GM19239 (cell line): ENCODE measurements around the gene EGLN1.
"Not testable (repeated sequence)": the region's sequence is repeated elsewhere in the genome, so short reads cannot be mapped to it uniquely, and the experiment has no call there.

Experiments
- DNase-seq: peaks from one replicate; pipeline ENCODE4 v3.0.0; 2011; ENCODE audit warnings: low spot score; ENCODE audit not compliant: insufficient read length
- FAIRE-seq: peaks from 2 replicates; lab custom pipeline; 2011; peaks lifted over from hg19 to GRCh38; lab: Jason Lieb, UNC

Gene EGLN1

GRCh38 chr1:231374394-231374793 is 47.7 kb downstream of the EGLN1 start:
- DNase-seq: no peak
- no peak for FAIRE-seq

GRCh38 chr1:231372501-231372900 is 49.6 kb downstream of the EGLN1 start:
- DNase-seq (no peak), FAIRE-seq (no peak)

- FAIRE-seq (no peak), DNase-seq (no peak)
Measured at GRCh38 chr1:231369282-231369681, 52.8 kb downstream of the EGLN1 start.

- FAIRE-seq: no peak
- no peak for DNase-seq
Measured at GRCh38 chr1:231364192-231364591, 57.9 kb downstream of the EGLN1 start.

GRCh38 chr1:231363624-231364023 is 58.5 kb downstream of the EGLN1 start:
- FAIRE-seq (no peak), DNase-seq (no peak)

GRCh38 chr1:231362325-231362724 is 59.8 kb downstream of the EGLN1 start:
- DNase-seq (no peak), FAIRE-seq (no peak)

GRCh38 chr1:231359113-231359512 is 63.0 kb downstream of the EGLN1 start:
- no peak for FAIRE-seq
- DNase-seq: no peak

- FAIRE-seq (peak; percentile 98), DNase-seq (peak; percentile 35)
Measured at GRCh38 chr1:231357831-231358354, 64.2 kb downstream of the EGLN1 start.

- DNase-seq: no peak
- no peak for FAIRE-seq
Measured at GRCh38 chr1:231357187-231357772, 64.8 kb downstream of the EGLN1 start.

- FAIRE-seq (no peak), DNase-seq (no peak)
Measured at GRCh38 chr1:231355171-231355570, 66.9 kb downstream of the EGLN1 start.

- no peak for DNase-seq
- no peak for FAIRE-seq
Measured at GRCh38 chr1:231354330-231355020, 67.6 kb downstream of the EGLN1 start.

- DNase-seq (no peak), FAIRE-seq (no peak)
Measured at GRCh38 chr1:231353086-231353485, 69.0 kb downstream of the EGLN1 start.

GRCh38 chr1:231351816-231352215 is 70.3 kb downstream of the EGLN1 start:
- DNase-seq: no peak
- FAIRE-seq: no peak

GRCh38 chr1:231348856-231349255 is 73.2 kb downstream of the EGLN1 start:
- not testable (repeated sequence) for FAIRE-seq, DNase-seq

- FAIRE-seq: no peak
- no peak for DNase-seq
Measured at GRCh38 chr1:231348442-231348841, 73.6 kb downstream of the EGLN1 start.

- DNase-seq (no peak), FAIRE-seq (no peak)
Measured at GRCh38 chr1:231347961-231348360, 74.1 kb downstream of the EGLN1 start.

GRCh38 chr1:231340328-231341013 is 81.6 kb downstream of the EGLN1 start:
- FAIRE-seq (no peak), DNase-seq (no peak)

- FAIRE-seq (no peak), DNase-seq (no peak)
Measured at GRCh38 chr1:231338270-231339128, 83.6 kb downstream of the EGLN1 start, which contains the start of gene SPRTN. Gene SPRTN (plus strand): TSS chr1:231338293. CDS start chr1:231338384, 91 bp downstream.

GRCh38 chr1:231337472-231338269 is 84.4 kb downstream of the EGLN1 start, which contains the start of gene EXOC8:
Gene EXOC8 (minus strand): TSS chr1:231337852. CDS start chr1:231337745, 107 bp downstream.
- FAIRE-seq (peak; percentile 99), DNase-seq (peak; percentile 85)
